GM20000 (cell line): Measurements from ENCODE around the gene DNAJC12.
"Not testable (repeated sequence)": the region's sequence is repeated elsewhere in the genome, so short reads cannot be mapped to it uniquely, and the experiment has no call there.

ENCODE experiments used
- DNase-seq: peaks from one replicate; pipeline ENCODE4 v3.0.0; 2012; ENCODE audit warnings: low spot score
- CTCF ChIP-seq: IDR thresholded peaks from 2 replicates; pipeline ENCODE4 v1.5.1; 2012; ENCODE audit warnings: mild to moderate bottlenecking, control low read depth; ENCODE audit errors: extremely low read depth, missing control alignments

The DNAJC12 gene

GRCh38 chr10:67836488-67836887, 1.5 kb downstream of the DNAJC12 start:
- TF ChIP-seq CTCF = no peak
- no peak for DNase-seq

GRCh38 chr10:67835541-67836394, 2.2 kb downstream of the DNAJC12 start:
- not testable (repeated sequence) for DNase-seq

- no peak for DNase-seq
- no peak for TF ChIP-seq CTCF
Observed at GRCh38 chr10:67834375-67834774, 3.6 kb downstream of the DNAJC12 start.

GRCh38 chr10:67827811-67828210, 10.2 kb downstream of the DNAJC12 start:
- TF ChIP-seq CTCF = no peak
- no peak for DNase-seq

- DNase-seq = no peak
- TF ChIP-seq CTCF = no peak
Observed at GRCh38 chr10:67819768-67820204, 18.2 kb downstream of the DNAJC12 start.

- DNase-seq = no peak
- no peak for TF ChIP-seq CTCF
Observed at GRCh38 chr10:67818323-67818722, 19.7 kb downstream of the DNAJC12 start.

- TF ChIP-seq CTCF = no peak
Observed at GRCh38 chr10:67816719-67817118, 21.3 kb downstream of the DNAJC12 start.

GRCh38 chr10:67815571-67816059, 22.4 kb downstream of the DNAJC12 start:
- no peak for TF ChIP-seq CTCF
- DNase-seq = no peak

More at GRCh38 chr10:67816719-67817118, 21.3 kb downstream of the DNAJC12 start:
- DNase-seq = no peak
